Cardiac fibroblast (primary cell): Measurements from ENCODE around the gene THSD4.

Experiments
- DNase-seq, 2 donors: peaks; one replicate each; pipeline versions ENCODE4 v3.0.0 to v3.0.0-alpha.2; 2010; ENCODE audit warnings: low read depth in 2 of 2
- H3K4me3 ChIP-seq, 2 donors: replicated peaks in 1 of 2; 1 replicate in 1 of 2; 2 replicates in 1 of 2; pipeline ENCODE4 v1.5.1; 2011; ENCODE audit warnings: low read depth in 2 of 2, low read length in 2 of 2, mild to moderate bottlenecking in 2 of 2, moderate library complexity in 1 of 2
- TF ChIP-seq, protein P1 (sequence below): IDR thresholded peaks from one replicate; pipeline ENCODE4 v1.5.1; 2011; ENCODE audit warnings: low read depth, mild to moderate bottlenecking, low read length, inconsistent platforms

Gene THSD4

GRCh38 chr15:71807691-71808091 is 692.4 kb downstream of the THSD4 start:
- TF ChIP-seq, protein P1, sequence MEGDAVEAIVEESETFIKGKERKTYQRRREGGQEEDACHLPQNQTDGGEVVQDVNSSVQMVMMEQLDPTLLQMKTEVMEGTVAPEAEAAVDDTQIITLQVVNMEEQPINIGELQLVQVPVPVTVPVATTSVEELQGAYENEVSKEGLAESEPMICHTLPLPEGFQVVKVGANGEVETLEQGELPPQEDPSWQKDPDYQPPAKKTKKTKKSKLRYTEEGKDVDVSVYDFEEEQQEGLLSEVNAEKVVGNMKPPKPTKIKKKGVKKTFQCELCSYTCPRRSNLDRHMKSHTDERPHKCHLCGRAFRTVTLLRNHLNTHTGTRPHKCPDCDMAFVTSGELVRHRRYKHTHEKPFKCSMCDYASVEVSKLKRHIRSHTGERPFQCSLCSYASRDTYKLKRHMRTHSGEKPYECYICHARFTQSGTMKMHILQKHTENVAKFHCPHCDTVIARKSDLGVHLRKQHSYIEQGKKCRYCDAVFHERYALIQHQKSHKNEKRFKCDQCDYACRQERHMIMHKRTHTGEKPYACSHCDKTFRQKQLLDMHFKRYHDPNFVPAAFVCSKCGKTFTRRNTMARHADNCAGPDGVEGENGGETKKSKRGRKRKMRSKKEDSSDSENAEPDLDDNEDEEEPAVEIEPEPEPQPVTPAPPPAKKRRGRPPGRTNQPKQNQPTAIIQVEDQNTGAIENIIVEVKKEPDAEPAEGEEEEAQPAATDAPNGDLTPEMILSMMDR: no peak
- peak; percentile 42 to 47 for DNase-seq
- H3K4me3 ChIP-seq: no peak overlapping the region

DNA sequence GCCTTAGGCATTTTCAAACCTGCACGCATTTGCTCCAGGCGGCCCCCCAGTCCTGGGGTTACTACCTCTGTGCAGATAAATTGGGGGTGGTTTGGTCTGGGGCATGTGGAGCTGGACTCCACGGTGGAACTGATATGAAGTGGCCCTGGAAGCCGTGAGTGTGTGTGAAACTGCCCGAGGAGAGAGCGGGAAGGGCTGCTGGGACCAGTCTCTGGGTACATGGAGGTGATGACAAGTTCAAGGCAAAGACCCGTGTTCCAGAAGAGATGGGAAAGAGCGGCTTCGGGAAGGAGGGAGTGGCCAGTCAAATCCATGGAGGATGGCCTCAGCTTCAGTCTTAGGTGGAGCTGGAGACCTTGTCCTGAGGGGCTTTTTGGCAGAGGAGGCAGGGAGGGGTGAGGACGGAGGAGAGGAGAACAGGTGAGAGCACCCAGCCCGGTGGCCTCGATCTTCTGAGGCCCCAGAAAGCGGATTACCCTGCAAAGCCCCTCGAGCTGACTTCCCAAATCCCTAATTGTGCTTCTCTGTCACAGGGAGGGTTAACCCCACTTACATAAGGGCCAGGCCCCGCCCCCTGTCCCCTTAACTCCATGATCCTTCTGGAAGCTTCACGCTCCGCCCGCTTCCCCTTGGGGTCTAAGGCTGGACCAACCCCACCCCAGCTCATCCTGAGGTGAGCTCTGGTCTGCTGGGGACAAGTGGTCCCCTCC is 693.2 kb downstream of the THSD4 start:
- no peak for DNase-seq
- no peak overlapping the region for H3K4me3 ChIP-seq
- TF ChIP-seq, protein P1: no peak

GRCh38 chr15:71809346-71809745 is 694.1 kb downstream of the THSD4 start:
- no peak for DNase-seq
- H3K4me3 ChIP-seq: no peak overlapping the region
- TF ChIP-seq, protein P1: no peak

DNA sequence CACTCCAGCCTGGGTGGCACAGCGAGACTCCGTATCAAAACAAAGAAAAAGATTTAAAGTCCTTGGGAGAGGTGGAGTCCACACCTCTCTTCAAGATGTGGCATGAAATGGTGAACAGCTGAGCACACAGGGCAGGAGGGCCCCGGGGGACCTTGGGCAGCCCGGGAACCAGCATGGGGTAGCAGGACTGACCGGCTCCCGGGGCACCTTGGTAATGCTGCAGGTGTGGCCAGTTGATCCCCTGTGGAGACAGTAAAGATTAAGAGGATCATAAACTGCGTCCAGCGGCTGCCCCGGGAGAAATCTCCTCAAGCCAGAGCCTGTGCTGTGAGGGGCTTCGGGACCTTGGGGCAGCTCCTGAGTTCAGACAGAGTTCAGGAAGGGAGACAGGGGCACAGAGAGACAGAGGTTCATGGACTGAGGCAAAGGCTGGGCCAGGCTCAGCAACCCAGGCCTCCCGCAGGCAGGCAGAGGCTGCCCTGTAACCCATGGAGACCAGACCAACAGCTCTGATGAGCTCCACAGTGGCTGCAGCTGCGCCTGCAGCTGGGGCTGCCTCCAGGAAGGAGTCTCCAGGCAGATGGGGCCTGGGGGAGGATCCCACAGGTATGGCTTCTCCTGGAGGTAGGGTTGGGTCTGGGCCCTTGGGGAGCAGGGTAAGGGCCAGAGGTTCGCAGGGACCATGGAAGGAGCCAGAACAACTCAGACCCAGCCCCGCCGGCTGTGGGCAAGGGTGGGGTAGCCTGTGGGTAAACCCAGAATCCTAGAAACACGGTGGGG is 695.2 kb downstream of the THSD4 start, which contains the start of gene NR2E3:
Gene NR2E3, plus strand, starts transcription at position 299 of the 780 bp plus-strand sequence. Its CDS starts 190 bp downstream, at position 489.
- H3K4me3 ChIP-seq: no peak within 1 kb of the TSS
- DNase-seq: no peak
- TF ChIP-seq, protein P1: no peak

DNA sequence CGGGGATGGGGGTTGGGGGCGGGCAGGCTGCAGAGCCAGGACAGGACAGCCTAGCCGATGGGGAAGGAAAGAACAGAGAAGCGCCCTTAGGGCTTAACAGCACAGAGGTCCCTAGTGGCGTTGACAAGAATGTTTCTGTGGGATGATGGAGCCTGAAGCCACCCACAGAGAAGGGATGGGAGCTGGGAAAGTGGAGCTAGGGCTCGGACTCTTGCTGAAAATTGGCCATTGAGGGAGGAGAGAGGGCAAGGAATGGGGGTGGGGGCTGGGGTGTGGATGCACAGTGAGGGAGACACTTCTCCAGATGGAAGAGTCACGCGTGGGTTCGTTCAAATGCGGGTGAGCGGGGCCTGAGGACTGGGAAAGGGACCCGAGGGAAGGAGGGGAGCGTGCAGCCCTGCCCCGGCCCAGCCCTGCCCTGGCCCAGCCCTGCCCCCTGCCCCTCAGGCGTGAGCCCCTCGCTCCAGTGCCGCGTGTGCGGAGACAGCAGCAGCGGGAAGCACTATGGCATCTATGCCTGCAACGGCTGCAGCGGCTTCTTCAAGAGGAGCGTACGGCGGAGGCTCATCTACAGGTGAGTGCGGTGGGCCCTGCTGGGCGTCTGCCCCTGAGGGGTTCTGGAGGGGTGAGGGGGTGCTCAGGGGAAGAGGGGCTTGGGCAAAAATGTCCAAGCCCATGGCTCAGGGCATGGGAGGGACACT is 695.9 kb downstream of the THSD4 start:
- H3K4me3 ChIP-seq: no peak overlapping the region
- TF ChIP-seq, protein P1: no peak
- DNase-seq: no peak

- TF ChIP-seq, protein P1: no peak
- no peak overlapping the region for H3K4me3 ChIP-seq
- no peak for DNase-seq
These were observed 696.8 kb downstream of the THSD4 start for GRCh38 chr15:71811752-71812735.
